Measurements from ENCODE around the gene KCNQ1OT1. TPM values are rescaled to one million over a fixed set of nuclear protein-coding genes. Genes with fewer than 3 reads are reported as not detected.

Gene KCNQ1OT1
- 0.08 TPM for polyA plus RNA-seq (2013, experiment 1 of 2)
- polyA plus RNA-seq (2013, experiment 2 of 2): 0.11 TPM

GRCh38 chr11:2699531-2700414 is at the start of gene KCNQ1OT1:
Gene KCNQ1OT1 (minus strand): TSS chr11:2699994.
- Histone ChIP-seq H2AFZ (ENCODE audit: low read length) (peak within 1 kb of the TSS; percentile 85), H3K9me3 (replicated peaks in 1 of 2; ENCODE audit: control insufficient read depth in 2 of 2, insufficient read depth in 1 of 2, low read depth in 1 of 2, low read length in 2 of 2) (peaks cover 0 to 1% of the 10 kb centered on the region in 2 donors), H2AK5ac (ENCODE audit: low read depth, low read length) (peak within 1 kb of the TSS; percentile 56), H2BK15ac (ENCODE audit: low read length) (peak within 1 kb of the TSS; percentile 63), H4K8ac (ENCODE audit: low read depth, low read length) (peak within 1 kb of the TSS; percentile 76), H3K4ac (ENCODE audit: low read length) (no peak within 1 kb of the TSS), H3K79me1 (ENCODE audit: low read depth, low read length) (no peaks in the 10 kb centered on the region), H3K27me3 (ENCODE audit: control insufficient read depth in 3 of 3, insufficient read depth in 3 of 3, low read depth in 1 of 3, low read length in 3 of 3) (peaks cover 0 to 17% (median 5%) of the 10 kb centered on the region in 3 experiments), H4K91ac (ENCODE audit: low read depth, low read length, poor library complexity) (no peak within 1 kb of the TSS), H3K18ac (ENCODE audit: low read length) (peak within 1 kb of the TSS; percentile 94), H2BK12ac (ENCODE audit: low read length) (peak within 1 kb of the TSS; percentile 11), H2BK5ac (ENCODE audit: low read length) (peak within 1 kb of the TSS; percentile 68), H3K36me3 (replicated peaks in 1 of 2; ENCODE audit: control insufficient read depth in 2 of 2, insufficient read depth in 2 of 2, low read length in 2 of 2) (no peaks in the 10 kb centered on the region), H3K9ac (ENCODE audit: low read depth, low read length, poor library complexity) (peak within 1 kb of the TSS; percentile 78), H3K14ac (ENCODE audit: low read length) (peak within 1 kb of the TSS; percentile 90), H3K4me1 (ENCODE audit: control insufficient read depth in 2 of 2, insufficient read depth in 1 of 2, low read depth in 1 of 2, low read length in 2 of 2) (peaks cover 15 to 23% of the 10 kb centered on the region in 2 donors), H3K23ac (ENCODE audit: low read depth, low read length, poor library complexity) (peak within 1 kb of the TSS; percentile 89), H3K27ac (replicated peaks; ENCODE audit: low read length) (no peak within 1 kb of the TSS), H3K4me2 (ENCODE audit: insufficient read depth, low read length, poor library complexity, severe bottlenecking) (peak within 1 kb of the TSS; percentile 72), H2BK120ac (ENCODE audit: low read depth, low read length) (no peak within 1 kb of the TSS), H3K4me3 (ENCODE audit: low read length in 2 of 2) (peak within 1 kb of the TSS; percentile 63 to 84)
- no CpG with 5 or more reads among the region's 98 CpGs for WGBS, 2 donors (ENCODE audit: extremely low coverage in 2 of 2, insufficient read length in 2 of 2, insufficient replicate concordance in 1 of 2)
- peak; percentile 84 for DNase-seq (ENCODE audit: low spot score)

- no CpG with 5 or more reads among the region's 17 CpGs for WGBS, 2 donors (ENCODE audit: extremely low coverage in 2 of 2, insufficient read length in 2 of 2, insufficient replicate concordance in 1 of 2)
- Histone ChIP-seq H2BK120ac (ENCODE audit: low read depth, low read length) (no peak overlapping the region), H3K18ac (ENCODE audit: low read length) (peak overlapping the region; percentile 82), H3K14ac (ENCODE audit: low read length) (no peak overlapping the region), H3K27me3 (ENCODE audit: control insufficient read depth in 3 of 3, insufficient read depth in 3 of 3, low read depth in 1 of 3, low read length in 3 of 3) (peaks cover 0 to 37% (median 0%) of the 10 kb centered on the region in 3 experiments), H3K36me3 (replicated peaks in 1 of 2; ENCODE audit: control insufficient read depth in 2 of 2, insufficient read depth in 2 of 2, low read length in 2 of 2) (no peaks in the 10 kb centered on the region), H3K4me2 (ENCODE audit: insufficient read depth, low read length, poor library complexity, severe bottlenecking) (no peak overlapping the region), H3K79me1 (ENCODE audit: low read depth, low read length) (no peaks in the 10 kb centered on the region), H2AK5ac (ENCODE audit: low read depth, low read length) (peak overlapping the region; percentile 89), H3K4ac (ENCODE audit: low read length) (no peak overlapping the region), H4K91ac (ENCODE audit: low read depth, low read length, poor library complexity) (peak overlapping the region; percentile 60), H2BK5ac (ENCODE audit: low read length) (peak overlapping the region; percentile 39), H2AFZ (ENCODE audit: low read length) (no peak overlapping the region), H2BK12ac (ENCODE audit: low read length) (peak overlapping the region; percentile 52), H3K9ac (ENCODE audit: low read depth, low read length, poor library complexity) (peak overlapping the region; percentile 9), H3K9me3 (replicated peaks in 1 of 2; ENCODE audit: control insufficient read depth in 2 of 2, insufficient read depth in 1 of 2, low read depth in 1 of 2, low read length in 2 of 2) (no peaks in the 10 kb centered on the region), H4K8ac (ENCODE audit: low read depth, low read length) (no peak overlapping the region), H3K4me3 (ENCODE audit: low read length in 2 of 2) (no peak overlapping the region), H3K23ac (ENCODE audit: low read depth, low read length, poor library complexity) (no peak overlapping the region), H2BK15ac (ENCODE audit: low read length) (peak overlapping the region; percentile 66), H3K4me1 (ENCODE audit: control insufficient read depth in 2 of 2, insufficient read depth in 1 of 2, low read depth in 1 of 2, low read length in 2 of 2) (peaks cover 0 to 9% of the 10 kb centered on the region in 2 donors), H3K27ac (replicated peaks; ENCODE audit: low read length) (no peak overlapping the region)
- no peak for DNase-seq (ENCODE audit: low spot score)
These were observed 49.2 kb upstream of the KCNQ1OT1 start for GRCh38 chr11:2748814-2749554.

- peaks cover 0 to 10% of the 10 kb centered on the region in 2 donors for H3K4me1 ChIP-seq (ENCODE audit: control insufficient read depth in 2 of 2, insufficient read depth in 1 of 2, low read depth in 1 of 2, low read length in 2 of 2)
- WGBS, 2 donors (ENCODE audit: extremely low coverage in 2 of 2, insufficient read length in 2 of 2, insufficient replicate concordance in 1 of 2): no CpG with 5 or more reads among the region's 11 CpGs
These were observed 48.4 kb upstream of the KCNQ1OT1 start for GRCh38 chr11:2748061-2748813.

More at GRCh38 chr11:2748061-2748813, 48.4 kb upstream of the KCNQ1OT1 start:
- Histone ChIP-seq H2AK5ac (ENCODE audit: low read depth, low read length) (peak overlapping the region; percentile 89), H2BK5ac (ENCODE audit: low read length) (peak overlapping the region; percentile 39), H3K14ac (ENCODE audit: low read length) (no peak overlapping the region), H3K79me1 (ENCODE audit: low read depth, low read length) (no peaks in the 10 kb centered on the region), H3K4me3 (ENCODE audit: low read length in 2 of 2) (no peak overlapping the region), H3K27ac (replicated peaks; ENCODE audit: low read length) (no peak overlapping the region), H3K27me3 (ENCODE audit: control insufficient read depth in 3 of 3, insufficient read depth in 3 of 3, low read depth in 1 of 3, low read length in 3 of 3) (peaks cover 0 to 44% (median 0%) of the 10 kb centered on the region in 3 experiments), H2BK12ac (ENCODE audit: low read length) (no peak overlapping the region), H2BK120ac (ENCODE audit: low read depth, low read length) (no peak overlapping the region), H3K18ac (ENCODE audit: low read length) (peak overlapping the region; percentile 82), H2AFZ (ENCODE audit: low read length) (no peak overlapping the region), H3K36me3 (replicated peaks in 1 of 2; ENCODE audit: control insufficient read depth in 2 of 2, insufficient read depth in 2 of 2, low read length in 2 of 2) (no peaks in the 10 kb centered on the region), H4K8ac (ENCODE audit: low read depth, low read length) (no peak overlapping the region), H3K9me3 (replicated peaks in 1 of 2; ENCODE audit: control insufficient read depth in 2 of 2, insufficient read depth in 1 of 2, low read depth in 1 of 2, low read length in 2 of 2) (no peaks in the 10 kb centered on the region), H3K4ac (ENCODE audit: low read length) (peak overlapping the region; percentile 54), H4K91ac (ENCODE audit: low read depth, low read length, poor library complexity) (no peak overlapping the region), H3K23ac (ENCODE audit: low read depth, low read length, poor library complexity) (no peak overlapping the region), H3K4me2 (ENCODE audit: insufficient read depth, low read length, poor library complexity, severe bottlenecking) (no peak overlapping the region), H3K9ac (ENCODE audit: low read depth, low read length, poor library complexity) (no peak overlapping the region), H2BK15ac (ENCODE audit: low read length) (peak overlapping the region; percentile 66)
- DNase-seq (ENCODE audit: low spot score): no peak

All from neuronal stem cell (in vitro differentiated cells).